ENCODE results near the gene GPAT2. TPM values are rescaled to one million over a fixed set of nuclear protein-coding genes. Genes with fewer than 3 reads are reported as not detected.

Gene GPAT2
- total and polyA plus RNA-seq, 2 of the 13 experiments (the other 11 are each of a cell fraction or from before 2014, with no cell fraction given): not detected

DNA sequence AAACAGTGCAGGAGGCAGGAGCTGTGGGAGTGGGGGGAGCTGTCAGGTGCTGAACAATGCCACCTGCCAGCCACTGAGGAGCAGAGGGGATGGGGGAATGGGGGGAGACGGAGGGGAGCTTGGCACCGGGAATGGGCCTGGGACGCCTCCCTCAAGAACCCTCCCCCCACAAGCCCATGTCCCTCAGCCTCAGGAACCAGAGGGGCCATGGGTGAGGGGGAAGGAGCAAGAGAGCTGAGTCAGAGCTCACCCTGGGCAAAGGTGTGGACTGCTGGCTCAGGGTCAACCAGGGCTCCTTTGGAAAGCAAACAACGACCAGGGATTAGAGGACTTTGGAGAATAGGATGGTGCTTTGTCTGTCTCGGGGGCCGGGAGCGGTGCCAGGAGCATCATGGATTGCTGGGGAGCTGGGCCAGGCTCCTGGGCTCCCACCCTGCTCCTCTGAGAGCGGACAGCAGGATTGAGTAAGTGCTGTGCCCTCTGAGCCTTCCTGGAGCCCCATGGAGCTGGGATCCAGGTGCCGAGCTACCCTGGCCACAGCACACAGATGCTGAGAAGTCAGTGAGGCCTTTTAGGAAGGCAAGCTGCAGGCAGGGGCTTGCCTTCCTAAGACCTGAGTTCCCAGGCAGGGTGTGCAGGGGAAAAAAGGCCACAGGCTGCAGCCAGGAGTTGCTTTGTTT is 33.3 kb upstream of the GPAT2 start (continued):
- TF ChIP-seq, protein P1, sequence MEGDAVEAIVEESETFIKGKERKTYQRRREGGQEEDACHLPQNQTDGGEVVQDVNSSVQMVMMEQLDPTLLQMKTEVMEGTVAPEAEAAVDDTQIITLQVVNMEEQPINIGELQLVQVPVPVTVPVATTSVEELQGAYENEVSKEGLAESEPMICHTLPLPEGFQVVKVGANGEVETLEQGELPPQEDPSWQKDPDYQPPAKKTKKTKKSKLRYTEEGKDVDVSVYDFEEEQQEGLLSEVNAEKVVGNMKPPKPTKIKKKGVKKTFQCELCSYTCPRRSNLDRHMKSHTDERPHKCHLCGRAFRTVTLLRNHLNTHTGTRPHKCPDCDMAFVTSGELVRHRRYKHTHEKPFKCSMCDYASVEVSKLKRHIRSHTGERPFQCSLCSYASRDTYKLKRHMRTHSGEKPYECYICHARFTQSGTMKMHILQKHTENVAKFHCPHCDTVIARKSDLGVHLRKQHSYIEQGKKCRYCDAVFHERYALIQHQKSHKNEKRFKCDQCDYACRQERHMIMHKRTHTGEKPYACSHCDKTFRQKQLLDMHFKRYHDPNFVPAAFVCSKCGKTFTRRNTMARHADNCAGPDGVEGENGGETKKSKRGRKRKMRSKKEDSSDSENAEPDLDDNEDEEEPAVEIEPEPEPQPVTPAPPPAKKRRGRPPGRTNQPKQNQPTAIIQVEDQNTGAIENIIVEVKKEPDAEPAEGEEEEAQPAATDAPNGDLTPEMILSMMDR (CRISPR knock-in tag; IDR thresholded peaks at IDR 0.05): 0 out of 2 replicates have a peak, but pooled peaks have one; percentile 13
- TF ChIP-seq, protein P2, sequence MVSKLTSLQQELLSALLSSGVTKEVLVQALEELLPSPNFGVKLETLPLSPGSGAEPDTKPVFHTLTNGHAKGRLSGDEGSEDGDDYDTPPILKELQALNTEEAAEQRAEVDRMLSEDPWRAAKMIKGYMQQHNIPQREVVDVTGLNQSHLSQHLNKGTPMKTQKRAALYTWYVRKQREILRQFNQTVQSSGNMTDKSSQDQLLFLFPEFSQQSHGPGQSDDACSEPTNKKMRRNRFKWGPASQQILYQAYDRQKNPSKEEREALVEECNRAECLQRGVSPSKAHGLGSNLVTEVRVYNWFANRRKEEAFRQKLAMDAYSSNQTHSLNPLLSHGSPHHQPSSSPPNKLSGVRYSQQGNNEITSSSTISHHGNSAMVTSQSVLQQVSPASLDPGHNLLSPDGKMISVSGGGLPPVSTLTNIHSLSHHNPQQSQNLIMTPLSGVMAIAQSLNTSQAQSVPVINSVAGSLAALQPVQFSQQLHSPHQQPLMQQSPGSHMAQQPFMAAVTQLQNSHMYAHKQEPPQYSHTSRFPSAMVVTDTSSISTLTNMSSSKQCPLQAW (CRISPR knock-in tag; IDR thresholded peaks at IDR 0.05): peak; percentile 68; the same call in 1 of the 2 replicates
- TF ChIP-seq ZSCAN25 (CRISPR knock-in tag; IDR thresholded peaks at IDR 0.05) (peak; percentile 58; the same call in 1 of the 2 replicates), FOXP4 (CRISPR knock-in tag; IDR thresholded peaks at IDR 0.05) (peak; percentile 75; the same call in 1 of the 2 replicates), NCOA2 (CRISPR knock-in tag; IDR thresholded peaks at IDR 0.05) (peak; percentile 79), ZMYM3 (CRISPR knock-in tag; IDR thresholded peaks at IDR 0.05) (0 out of 2 replicates have a peak, but pooled peaks have one; percentile 21), ATF7-NPFF (CRISPR knock-in tag; IDR thresholded peaks at IDR 0.05; ENCODE audit: low read depth) (peak; percentile 77), MIER2 (CRISPR knock-in tag; IDR thresholded peaks at IDR 0.05) (peak; percentile 28; the same call in 1 of the 2 replicates), KAT8 (CRISPR knock-in tag; IDR thresholded peaks at IDR 0.05) (peak; percentile 70), ZNF414 (CRISPR knock-in tag; IDR thresholded peaks at IDR 0.05) (0 out of 2 replicates have a peak, but pooled peaks have one; percentile 68), RARA (CRISPR knock-in tag; IDR thresholded peaks at IDR 0.05) (peak; percentile 80), NFE2L1 (CRISPR knock-in tag; IDR thresholded peaks at IDR 0.05; ENCODE audit: borderline replicate concordance) (peak; percentile 60; the same call in 1 of the 2 replicates), ZNF547 (CRISPR knock-in tag; IDR thresholded peaks at IDR 0.05) (0 out of 2 replicates have a peak, but pooled peaks have one; percentile 10), TCF7 (IDR thresholded peaks at IDR 0.05; ENCODE audit: low read depth) (peak; percentile 20; the same call in 1 of the 2 replicates), CENPT (CRISPR knock-in tag; IDR thresholded peaks at IDR 0.05; ENCODE audit: low read depth) (0 out of 2 replicates have a peak, but pooled peaks have one; percentile 68)
- TF ChIP-seq, protein P3, sequence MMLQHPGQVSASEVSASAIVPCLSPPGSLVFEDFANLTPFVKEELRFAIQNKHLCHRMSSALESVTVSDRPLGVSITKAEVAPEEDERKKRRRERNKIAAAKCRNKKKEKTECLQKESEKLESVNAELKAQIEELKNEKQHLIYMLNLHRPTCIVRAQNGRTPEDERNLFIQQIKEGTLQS (CRISPR knock-in tag; IDR thresholded peaks at IDR 0.05): peak; percentile 52; the same call in 1 of the 2 replicates
- TF ChIP-seq, protein P4, sequence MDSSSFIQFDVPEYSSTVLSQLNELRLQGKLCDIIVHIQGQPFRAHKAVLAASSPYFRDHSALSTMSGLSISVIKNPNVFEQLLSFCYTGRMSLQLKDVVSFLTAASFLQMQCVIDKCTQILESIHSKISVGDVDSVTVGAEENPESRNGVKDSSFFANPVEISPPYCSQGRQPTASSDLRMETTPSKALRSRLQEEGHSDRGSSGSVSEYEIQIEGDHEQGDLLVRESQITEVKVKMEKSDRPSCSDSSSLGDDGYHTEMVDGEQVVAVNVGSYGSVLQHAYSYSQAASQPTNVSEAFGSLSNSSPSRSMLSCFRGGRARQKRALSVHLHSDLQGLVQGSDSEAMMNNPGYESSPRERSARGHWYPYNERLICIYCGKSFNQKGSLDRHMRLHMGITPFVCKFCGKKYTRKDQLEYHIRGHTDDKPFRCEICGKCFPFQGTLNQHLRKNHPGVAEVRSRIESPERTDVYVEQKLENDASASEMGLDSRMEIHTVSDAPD (CRISPR knock-in tag; IDR thresholded peaks at IDR 0.05): peak; percentile 81; the same call in 1 of the 2 replicates
- TF ChIP-seq, protein P5, sequence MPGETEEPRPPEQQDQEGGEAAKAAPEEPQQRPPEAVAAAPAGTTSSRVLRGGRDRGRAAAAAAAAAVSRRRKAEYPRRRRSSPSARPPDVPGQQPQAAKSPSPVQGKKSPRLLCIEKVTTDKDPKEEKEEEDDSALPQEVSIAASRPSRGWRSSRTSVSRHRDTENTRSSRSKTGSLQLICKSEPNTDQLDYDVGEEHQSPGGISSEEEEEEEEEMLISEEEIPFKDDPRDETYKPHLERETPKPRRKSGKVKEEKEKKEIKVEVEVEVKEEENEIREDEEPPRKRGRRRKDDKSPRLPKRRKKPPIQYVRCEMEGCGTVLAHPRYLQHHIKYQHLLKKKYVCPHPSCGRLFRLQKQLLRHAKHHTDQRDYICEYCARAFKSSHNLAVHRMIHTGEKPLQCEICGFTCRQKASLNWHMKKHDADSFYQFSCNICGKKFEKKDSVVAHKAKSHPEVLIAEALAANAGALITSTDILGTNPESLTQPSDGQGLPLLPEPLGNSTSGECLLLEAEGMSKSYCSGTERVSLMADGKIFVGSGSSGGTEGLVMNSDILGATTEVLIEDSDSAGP (CRISPR knock-in tag; IDR thresholded peaks at IDR 0.05; ENCODE audit: borderline replicate concordance): peak; percentile 61; the same call in 1 of the 2 replicates

Measured in HepG2 (cell line).